HG03575 (cell line): Measurements from ENCODE around the gene PDZD2.
"Not testable (repeated sequence)": the region's sequence is repeated elsewhere in the genome, so short reads cannot be mapped to it uniquely, and the experiment has no call there.

Experiments
- ATAC-seq: cut with Tn5 transposase; IDR thresholded peaks from one replicate; pipeline ENCODE4 v1.9.1; 2021; ENCODE audit not compliant: unreplicated experiment, insufficient number of reproducible peaks, low FRiP score; ENCODE audit errors: extremely low read depth

The PDZD2 gene

DNA sequence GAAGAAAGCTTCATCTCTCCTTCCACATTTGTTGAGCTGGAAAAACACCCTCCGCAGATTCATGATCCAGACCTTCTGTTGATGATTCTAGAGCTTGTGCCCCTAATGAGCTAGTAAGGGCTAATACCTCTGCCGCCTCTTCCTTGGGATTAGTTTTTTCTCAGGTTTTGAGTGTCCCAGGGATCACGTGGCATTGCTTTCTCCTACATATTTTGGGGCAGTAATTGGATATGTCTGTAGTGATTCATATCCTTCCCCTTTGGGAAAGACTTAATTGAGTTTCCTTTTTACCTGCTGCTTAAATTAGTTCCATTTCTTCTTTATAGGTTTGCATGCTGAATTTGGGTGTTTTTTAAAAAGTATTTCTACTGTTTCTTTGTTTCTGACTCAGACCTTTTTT, 391.3 kb downstream of the PDZD2 start:
- no peak for ATAC-seq

DNA sequence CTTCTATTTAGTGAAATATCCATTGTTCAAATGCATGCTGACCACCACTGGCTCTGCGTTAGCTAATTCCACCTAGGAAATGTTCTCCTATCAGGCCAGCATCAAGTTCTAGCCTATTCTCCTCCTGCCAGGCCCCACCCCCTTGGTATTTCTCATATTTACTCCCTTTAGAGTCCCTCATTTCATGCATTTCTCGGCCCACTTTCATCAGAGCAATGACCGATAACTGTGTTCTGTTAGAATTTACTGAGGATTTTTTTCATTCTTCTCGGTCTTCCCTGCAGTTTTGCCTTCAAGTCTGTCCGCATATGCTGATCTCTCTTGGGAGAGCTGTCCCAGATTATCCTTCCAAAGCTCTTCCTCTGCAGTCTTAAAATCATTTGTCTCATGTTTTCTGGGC, 391.8 kb downstream of the PDZD2 start:
- ATAC-seq: no peak

DNA sequence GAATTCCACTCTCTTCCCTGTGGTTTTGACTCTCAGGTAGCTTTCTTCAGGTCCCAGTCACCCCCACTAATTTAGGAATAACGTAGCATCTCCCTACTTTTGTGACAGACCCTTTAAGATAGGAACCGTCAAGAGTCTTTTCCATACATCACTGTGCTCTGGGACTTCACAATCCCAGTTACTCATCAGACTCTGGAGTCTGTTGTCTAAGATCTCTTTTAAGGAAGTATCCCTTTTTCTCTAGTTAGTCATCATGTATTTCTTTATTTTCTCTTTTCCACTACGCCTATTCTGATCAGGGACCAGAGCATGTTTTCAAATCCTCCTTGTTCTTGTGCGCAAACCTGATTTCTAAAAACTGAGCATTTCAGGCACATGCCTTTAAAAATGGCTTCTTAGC, 392.2 kb downstream of the PDZD2 start:
- ATAC-seq: no peak

DNA sequence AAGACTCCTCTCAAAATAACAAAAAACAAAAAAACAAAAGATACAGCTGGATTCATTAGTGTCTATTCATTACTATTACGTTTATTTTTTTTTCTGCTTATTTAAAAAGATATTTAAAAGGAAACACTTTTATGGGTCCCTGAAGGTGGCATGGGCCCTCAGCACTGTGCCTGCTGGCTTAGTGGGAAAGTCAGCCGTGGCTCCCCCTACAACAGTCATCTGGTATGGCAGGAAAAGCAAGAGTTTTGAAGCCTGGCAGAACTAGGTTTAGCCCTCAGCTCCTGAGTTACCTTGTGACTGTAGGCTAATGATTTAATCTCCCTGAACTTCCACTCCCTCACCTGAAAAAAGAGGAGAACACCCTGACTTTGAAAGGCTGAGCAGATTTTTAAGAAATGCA, 399.6 kb downstream of the PDZD2 start:
- ATAC-seq: no peak

DNA sequence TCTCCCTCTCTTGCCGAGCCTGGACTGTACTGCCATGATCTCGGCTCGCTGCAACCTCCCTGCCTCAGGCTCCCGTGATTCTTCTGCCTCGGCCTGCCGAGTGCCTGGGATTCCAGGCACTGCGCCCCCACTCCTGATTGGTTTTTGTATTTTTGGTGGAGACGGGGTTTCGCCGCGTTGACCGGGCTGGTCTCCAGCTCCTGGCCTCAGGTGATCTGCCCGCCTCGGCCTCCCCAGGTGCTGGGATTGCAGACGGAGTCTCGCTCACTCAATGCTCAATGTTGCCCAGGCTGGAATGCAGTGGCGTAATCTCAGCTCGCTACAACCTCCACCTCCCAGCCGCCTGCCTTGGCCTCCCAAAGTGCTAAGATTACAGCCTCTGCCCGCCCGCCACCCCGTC, 400.2 kb downstream of the PDZD2 start:
- not testable (repeated sequence) for ATAC-seq

DNA sequence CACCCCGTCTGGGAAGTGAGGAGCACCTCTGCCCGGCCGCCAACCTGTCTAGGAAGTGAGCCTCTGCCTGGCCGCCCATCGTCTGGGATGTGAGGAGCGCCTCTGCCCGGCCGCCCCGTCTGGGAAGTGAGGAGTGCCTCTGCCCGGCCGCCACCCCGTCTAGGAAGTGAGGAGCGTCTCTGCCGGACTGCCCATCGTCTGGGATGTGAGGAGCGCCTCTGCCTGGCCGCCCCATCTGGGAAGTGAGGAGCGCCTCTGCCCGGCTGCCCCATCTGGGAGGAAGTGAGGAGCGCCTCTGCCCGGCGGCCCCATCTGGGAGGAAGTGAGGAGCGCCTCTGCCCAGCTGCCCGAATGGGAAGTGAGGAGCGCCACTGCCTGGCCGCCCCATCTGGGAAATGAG, 400.7 kb downstream of the PDZD2 start:
- not testable (repeated sequence) for ATAC-seq

DNA sequence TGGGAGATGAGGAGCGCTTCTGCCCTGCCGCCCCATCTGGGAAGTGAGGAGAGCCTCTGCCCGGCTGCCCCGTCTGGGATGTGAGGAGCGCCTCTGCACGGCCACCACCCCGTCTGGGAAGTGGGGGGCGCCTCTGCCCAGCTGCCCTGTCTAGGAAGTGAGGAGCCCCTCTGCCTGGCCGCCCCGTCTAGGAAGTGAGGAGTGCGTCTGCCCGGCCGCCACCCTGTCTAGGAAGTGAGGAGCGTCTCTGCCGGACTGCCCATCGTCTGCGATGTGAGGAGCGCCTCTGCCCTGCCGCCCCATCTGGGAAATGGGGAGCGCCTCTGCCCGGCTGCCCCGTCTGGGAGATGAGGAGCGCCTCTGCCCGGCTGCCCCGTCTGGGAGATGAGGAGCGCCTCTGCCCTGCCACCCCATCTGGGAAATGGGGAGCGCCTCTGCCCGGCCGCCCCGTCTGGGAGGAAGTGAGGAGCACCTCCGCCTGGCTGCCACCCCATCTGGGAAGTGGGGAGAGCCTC, 401.3 kb downstream of the PDZD2 start:
- not testable (repeated sequence) for ATAC-seq

DNA sequence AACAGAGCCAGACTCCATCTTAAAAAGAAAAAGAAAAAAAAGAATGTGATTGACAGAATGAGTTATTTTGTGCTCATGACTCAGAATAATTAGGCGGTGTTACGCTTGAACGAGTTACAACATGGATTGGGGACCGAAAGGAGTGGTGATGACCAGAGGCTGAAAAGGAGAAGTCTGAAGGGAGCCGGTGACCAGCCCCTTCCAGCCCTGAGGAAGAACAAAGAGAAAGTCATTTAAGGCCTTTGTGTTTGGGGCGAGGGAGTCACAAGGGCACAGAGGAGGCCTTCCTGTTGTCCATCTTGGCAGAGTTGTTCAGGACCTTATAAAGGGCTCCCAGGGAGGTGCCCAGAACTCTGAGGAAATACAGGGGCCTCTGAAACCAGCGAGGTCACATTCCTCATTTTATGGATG, 403.6 kb downstream of the PDZD2 start:
- ATAC-seq: no peak

DNA sequence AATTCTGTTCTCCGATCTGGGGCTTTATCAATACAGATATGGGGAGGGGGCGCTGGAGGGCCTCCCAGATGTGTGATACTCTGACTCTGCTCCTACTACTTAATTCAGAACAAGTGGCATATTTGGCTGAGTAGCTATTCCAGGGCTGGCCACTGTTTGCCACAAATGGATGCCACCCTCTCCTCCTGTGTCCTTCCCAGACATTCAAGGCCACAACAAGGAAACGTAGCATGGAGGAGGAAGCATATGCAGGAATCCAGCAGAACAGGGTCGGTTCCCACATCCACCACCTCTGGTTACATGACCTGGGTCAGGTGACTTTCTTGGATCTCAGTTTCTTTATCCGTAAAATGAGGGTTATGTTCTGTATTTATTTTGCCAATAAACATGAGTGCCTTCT, 404.2 kb downstream of the PDZD2 start:
- no peak for ATAC-seq

DNA sequence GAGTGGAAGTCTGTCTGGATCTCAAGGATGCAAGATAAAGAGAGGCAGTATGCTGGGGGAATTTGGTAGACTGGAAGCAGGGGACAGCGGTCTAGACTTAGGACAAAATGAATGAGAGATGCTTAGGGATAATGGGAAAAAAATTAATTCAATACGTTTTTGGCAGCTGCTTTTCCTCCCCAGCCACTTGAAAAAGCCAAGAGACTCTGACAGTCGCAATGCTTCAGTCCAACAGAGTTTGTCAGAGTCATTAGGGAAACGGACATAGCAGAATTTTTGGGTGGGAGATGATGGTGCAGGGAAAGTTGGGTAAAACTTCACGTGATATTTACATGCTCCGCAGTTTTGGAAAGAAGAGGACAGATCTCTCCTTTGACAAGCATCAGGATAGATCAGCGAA, 405.5 kb downstream of the PDZD2 start:
- no peak for ATAC-seq

DNA sequence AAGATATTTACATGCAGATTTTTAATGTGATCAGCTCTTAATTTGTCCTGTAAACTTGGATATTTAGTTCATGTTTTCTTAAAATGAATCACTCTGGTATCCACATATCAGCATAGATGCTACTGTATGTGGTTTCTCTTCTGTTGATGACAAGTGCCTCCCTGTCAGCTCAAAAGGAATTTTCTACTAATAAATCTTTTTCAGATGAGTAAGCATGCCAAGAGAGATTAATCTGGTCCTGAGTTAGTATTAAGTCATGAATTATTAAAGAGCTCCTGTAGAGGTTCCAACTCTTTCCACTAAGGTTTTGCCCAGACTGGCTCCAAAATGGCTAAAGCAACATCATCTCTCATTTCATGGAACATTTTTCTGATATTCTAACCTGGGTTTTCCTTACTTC, 406.0 kb downstream of the PDZD2 start:
- ATAC-seq: no peak

DNA sequence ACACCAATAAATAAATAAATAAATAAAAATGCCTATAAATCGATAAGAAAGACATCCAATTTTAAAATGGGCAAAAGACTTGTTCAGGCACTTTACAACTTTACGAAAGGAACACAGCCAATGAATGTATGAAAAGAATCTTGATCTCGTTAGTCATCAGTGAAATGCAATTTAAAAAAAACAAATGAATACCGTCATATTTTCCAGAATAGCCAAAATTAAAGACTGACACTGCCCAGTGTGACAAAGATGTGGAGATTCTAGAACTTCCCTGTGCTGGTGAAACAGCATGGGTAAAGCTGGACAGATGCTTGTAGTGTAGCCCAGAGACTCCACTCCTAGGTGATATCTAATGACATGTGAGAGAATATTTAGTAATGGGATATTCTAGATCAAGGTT, 408.1 kb downstream of the PDZD2 start:
- no peak for ATAC-seq

DNA sequence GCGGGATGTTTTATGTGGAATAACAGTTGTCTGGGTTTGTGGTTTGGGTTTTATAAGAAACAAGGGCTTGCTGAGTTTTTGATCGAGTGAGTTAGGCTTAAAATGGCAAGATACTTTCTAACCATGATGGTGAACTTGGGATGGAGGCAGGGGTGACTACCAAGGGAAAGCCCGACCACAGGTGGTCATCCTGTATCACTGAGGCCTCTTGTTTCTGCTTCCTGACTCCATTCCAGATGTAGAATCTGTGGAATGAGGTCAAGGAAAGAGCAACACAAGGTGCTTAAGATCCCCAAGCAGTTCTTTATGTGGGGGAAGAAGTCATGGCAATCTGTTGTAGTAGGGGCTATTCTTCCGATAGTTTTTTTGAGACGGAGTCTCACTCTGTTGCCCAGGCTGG, 412.9 kb downstream of the PDZD2 start:
- ATAC-seq: no peak

DNA sequence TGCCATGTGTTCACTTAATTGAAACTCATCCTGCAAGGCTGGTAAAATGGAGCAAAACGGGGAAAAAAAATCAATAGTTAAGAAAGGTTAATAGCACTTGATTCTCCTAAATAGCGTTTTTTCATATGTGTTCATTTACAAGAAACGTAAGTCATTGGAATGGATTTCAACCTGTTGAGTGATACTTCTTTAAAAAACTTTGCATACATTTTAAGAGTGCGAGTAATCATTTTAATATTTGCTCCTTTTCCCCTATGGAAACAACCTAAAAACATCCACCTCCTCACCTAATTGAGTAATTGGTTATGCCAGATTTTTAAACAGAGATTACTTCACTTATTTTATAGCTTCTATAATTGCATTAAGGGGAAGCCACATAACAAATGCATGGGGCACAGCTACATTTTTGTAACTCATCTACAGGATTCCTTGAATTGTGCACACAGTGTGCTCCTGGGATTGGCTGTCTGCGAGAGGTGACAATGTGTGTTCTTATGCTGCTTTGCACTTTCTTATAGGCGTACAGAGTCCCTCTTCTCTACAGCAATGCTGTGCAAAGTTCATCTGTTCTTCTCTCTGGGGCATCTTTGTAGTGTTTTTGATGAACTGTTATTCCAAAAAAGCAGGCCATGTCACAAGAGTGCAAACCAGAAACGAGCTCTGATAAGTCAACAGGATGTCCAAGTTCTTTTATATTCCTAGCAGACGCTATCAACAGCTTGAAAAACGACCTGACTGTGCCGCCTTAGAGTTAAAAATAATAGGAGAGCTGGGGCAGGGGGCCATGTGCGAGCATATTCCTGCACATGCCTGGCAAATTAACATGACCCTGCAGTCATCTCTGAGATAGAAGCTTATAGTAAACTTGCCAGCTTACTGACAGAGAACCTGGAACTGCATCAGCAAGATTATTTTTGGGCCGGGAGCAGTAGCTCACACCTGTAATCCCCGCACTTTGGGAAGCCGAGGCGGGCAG, 417.2 kb downstream of the PDZD2 start:
- ATAC-seq: no peak

DNA sequence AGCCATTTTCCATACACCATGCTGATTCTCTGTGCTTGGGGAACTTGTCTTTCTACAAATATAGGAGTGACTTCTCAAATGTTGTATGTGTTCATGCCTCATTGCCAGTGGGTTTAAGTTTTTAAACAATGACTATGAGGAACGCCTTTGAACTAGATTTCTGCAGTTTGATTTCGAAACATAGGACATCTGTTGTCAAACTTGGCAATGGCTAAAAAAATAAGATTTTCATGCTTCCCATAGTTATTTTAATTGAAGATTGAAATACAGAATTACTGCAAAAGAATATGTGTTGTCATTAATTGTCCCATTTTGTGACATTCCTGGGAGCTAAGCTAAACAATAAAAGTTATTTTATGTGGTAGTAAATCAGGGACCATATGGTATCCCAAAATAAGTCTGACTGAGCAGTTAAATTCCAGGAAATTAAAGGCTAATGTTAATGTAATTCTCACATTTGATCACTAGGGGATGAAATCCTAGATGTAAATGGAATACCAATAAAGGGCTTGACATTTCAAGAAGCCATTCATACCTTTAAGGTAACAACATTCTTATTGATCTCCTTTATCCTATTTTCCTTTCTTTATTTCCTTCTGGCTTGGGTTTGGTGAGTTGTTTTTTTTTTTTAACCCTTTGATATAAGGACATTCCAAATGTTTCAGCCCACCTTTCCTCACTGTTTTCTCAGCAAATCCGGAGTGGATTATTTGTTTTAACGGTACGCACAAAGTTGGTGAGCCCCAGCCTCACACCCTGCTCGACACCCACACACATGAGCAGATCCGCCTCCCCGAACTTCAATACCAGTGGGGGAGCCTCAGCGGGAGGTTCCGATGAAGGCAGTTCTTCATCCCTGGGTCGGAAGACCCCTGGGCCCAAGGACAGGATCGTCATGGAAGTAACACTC, 418.5 kb downstream of the PDZD2 start:
- no peak for ATAC-seq

DNA sequence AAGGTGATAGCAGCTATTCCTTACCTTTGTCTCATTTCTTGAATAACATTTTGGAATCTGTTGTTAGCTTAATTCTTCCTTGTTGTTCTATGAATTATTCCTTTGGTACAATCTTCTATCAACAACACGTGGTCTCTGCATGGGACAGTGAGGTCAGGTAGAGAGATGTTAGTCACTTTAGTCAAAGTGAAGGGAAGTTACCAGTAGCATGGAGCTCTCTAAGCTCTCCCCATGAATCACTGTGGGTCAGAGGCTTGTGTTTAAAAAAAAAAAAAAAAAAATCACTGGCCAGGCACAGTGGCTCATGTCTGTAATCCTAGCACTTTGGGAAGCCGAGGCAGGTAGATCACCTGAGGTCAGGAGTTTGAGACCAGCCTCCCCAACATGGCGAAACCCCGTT, 419.2 kb downstream of the PDZD2 start:
- ATAC-seq: no peak

DNA sequence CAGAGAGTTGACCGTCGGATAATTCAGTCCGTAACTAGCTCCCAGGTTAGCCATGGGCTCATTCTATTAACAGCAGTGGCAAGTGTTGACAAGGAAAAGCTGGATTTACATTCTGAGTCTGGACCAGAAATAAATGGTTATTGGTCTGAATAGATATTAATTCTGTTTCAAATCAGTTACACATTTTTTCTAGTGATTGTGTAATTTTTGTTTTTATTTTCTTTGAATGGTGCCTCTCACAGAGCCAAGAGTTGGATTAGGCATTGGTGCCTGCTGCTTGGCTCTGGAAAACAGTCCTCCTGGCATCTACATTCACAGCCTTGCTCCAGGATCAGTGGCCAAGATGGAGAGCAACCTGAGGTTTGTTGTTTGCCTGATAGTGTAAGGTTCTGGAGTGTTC, 420.1 kb downstream of the PDZD2 start:
- no peak for ATAC-seq

DNA sequence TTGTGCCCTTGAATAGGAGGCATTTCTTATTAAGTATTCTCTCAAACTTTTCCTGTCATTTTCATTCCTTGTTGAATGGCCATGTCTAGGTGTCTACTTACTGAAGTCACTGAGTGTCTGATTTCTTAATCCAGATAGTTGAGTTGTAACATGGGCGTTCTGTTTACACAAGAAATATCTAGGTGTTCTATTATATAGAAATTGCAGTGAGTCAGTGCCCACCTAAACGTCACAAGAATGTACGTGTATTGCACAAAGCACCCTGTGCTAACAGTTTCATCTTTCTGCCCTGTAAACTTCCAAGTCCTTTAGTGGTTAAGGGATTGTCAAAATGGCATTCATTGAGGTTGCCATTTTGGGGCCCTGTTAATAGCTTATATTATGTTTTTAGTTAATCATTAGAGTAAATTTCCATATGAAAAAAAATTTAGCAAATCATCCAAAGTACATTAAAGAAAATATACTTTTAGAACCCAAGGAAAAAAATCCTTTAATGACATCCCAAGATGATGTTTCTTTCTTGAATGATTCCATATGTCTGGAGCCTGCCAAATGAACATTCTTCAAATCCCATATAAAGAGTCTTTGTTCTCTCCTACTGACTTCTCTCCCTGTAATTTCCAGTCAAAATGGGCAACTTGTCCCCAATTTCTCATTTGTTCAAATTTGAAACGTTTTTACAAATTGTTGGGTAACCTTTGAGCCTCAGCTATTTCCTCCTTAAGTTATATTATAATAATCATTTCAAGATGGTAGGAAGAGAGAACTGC, 421.0 kb downstream of the PDZD2 start:
- no peak for ATAC-seq

DNA sequence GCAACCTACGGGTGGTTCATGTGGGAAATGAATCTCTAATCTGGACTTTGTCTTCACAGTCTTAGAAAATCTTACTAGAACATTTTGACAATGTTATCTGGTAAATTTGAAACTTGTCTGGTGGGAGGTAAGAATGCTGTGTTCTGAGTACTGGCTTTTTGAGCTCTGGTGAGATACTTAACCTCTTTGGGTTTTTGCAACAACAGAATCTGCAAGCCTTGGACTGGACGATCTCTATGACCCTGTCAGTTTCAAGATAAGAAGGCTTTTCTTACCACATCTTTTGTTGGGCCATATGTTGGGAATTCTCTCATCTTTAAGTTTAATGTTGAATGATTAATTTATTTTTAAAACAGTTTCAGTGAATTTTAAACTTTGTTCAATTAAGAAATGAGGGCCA, 422.3 kb downstream of the PDZD2 start:
- ATAC-seq: no peak
